Stomach (tissue), 4 donors: Measurements from ENCODE around the gene RARS2.

Source experiments
- CTCF ChIP-seq, 7 experiments: fragments of 450-650 bp in 4 of 7; fragments of 200-600 bp in 3 of 7; sonication (generic) in 3 of 7; IDR thresholded peaks; one replicate each; pipeline ENCODE4 v1.5.1; 2016 to 2019; ENCODE audit warnings: antibody characterized with exemption in 7 of 7, control low read depth in 2 of 7, mild to moderate bottlenecking in 1 of 7
- POLR2A ChIP-seq, 4 donors: fragments of 450-650 bp; IDR thresholded peaks; one replicate each; pipeline ENCODE4 v1.6.1; 2016; ENCODE audit warnings: antibody characterized with exemption in 4 of 4, control low read depth in 2 of 4, mild to moderate bottlenecking in 1 of 4, moderate library complexity in 1 of 4
- POLR2AphosphoS5 ChIP-seq, 3 donors: sonication (generic); formaldehyde crosslinking; IDR thresholded peaks; one replicate each; pipeline ENCODE4 v1.6.1; 2016; ENCODE audit warnings: antibody characterized with exemption in 3 of 3

- TF ChIP-seq POLR2A (IDR thresholded peaks at IDR 0.05) (no peak), CTCF (IDR thresholded peaks at IDR 0.05) (no peak), POLR2AphosphoS5 (IDR thresholded peaks at IDR 0.05) (no peak)
These were observed 16.9 kb downstream of the RARS2 start for GRCh38 chr6:87572883-87573282.
